Loucy (cell line): Measurements from ENCODE around the gene NTRK1.
A peak's percentile ranks its signal among the peaks of the same experiment; 100 is the strongest.

ENCODE experiments used
- H2AFZ ChIP-seq: fragments of 200-600 bp; sonication (generic); 2 replicates; pipeline ENCODE4 v1.6.0; 2016; ENCODE audit warnings: antibody characterized with exemption, mild to moderate bottlenecking, low read length, moderate library complexity
- H3F3A ChIP-seq: fragments of 200-600 bp; 2 replicates; pipeline ENCODE4 v1.6.0; 2016; ENCODE audit warnings: antibody characterized with exemption, low read depth, mild to moderate bottlenecking
- H3K27me3 ChIP-seq: fragments of 200-600 bp; sonication (generic); 2 replicates; pipeline ENCODE4 v1.6.1; 2014; ENCODE audit warnings: low read length, mild to moderate bottlenecking; ENCODE audit not compliant: insufficient read depth, poor library complexity, severe bottlenecking
- H3K36me3 ChIP-seq: fragments of 200-600 bp; sonication (generic); 2 replicates; pipeline ENCODE4 v1.6.1; 2016; ENCODE audit warnings: low read length; ENCODE audit not compliant: insufficient read depth
- H3K4me1 ChIP-seq: fragments of 200-600 bp; sonication (generic); 2 replicates; pipeline ENCODE4 v1.5.1; 2014; ENCODE audit warnings: low read length, mild to moderate bottlenecking; ENCODE audit not compliant: insufficient read depth, poor library complexity, severe bottlenecking
- H3K4me2 ChIP-seq: fragments of 200-600 bp; sonication (generic); 2 replicates; pipeline ENCODE4 v1.6.0; 2014; ENCODE audit warnings: antibody characterized with exemption, low read length, low read depth, mild to moderate bottlenecking; ENCODE audit not compliant: poor library complexity, severe bottlenecking
- H3K4me3 ChIP-seq: fragments of 200-600 bp; sonication (generic); 2 replicates; pipeline ENCODE4 v1.5.1; 2014; ENCODE audit warnings: low read length, mild to moderate bottlenecking, mixed read lengths; ENCODE audit not compliant: poor library complexity, severe bottlenecking
- H3K79me2 ChIP-seq: fragments of 200-600 bp; sonication (generic); 2 replicates; pipeline ENCODE4 v1.6.1; 2014; ENCODE audit warnings: low read length; ENCODE audit not compliant: insufficient read depth
- H3K9ac ChIP-seq: fragments of 200-600 bp; sonication (generic); 2 replicates; pipeline ENCODE4 v1.6.0; 2014; ENCODE audit warnings: mild to moderate bottlenecking, low read depth, low read length, moderate library complexity; ENCODE audit not compliant: poor library complexity, severe bottlenecking
- H3K9me2 ChIP-seq: fragments of 200-600 bp; sonication (generic); replicated peaks from 2 replicates; pipeline ENCODE4 v1.6.1; 2016; ENCODE audit warnings: low read depth, low read length, mixed read lengths
- H3K9me3 ChIP-seq: fragments of 200-600 bp; sonication (generic); 2 replicates; pipeline ENCODE4 v1.6.1; 2014; ENCODE audit warnings: mild to moderate bottlenecking, antibody characterized with exemption, low read length, low read depth; ENCODE audit not compliant: insufficient read depth
- H4K20me1 ChIP-seq: fragments of 200-600 bp; sonication (generic); 2 replicates; pipeline ENCODE4 v1.6.0; 2014; ENCODE audit warnings: antibody characterized with exemption, low read length, mild to moderate bottlenecking; ENCODE audit not compliant: insufficient read depth, poor library complexity, severe bottlenecking
- EZH2phosphoT487 ChIP-seq: fragments of 200-600 bp; IDR thresholded peaks from 2 replicates; pipeline ENCODE4 v1.6.1; 2018; ENCODE audit warnings: antibody characterized with exemption, mild to moderate bottlenecking, moderate library complexity, borderline replicate concordance
- TF ChIP-seq, protein P1 (sequence below): fragments of 200-600 bp; sonication (generic); conservative IDR thresholded peaks from 2 replicates; pipeline ENCODE4 v1.5.1; 2014; ENCODE audit warnings: mild to moderate bottlenecking, antibody characterized with exemption, low read length

The NTRK1 gene

DNA sequence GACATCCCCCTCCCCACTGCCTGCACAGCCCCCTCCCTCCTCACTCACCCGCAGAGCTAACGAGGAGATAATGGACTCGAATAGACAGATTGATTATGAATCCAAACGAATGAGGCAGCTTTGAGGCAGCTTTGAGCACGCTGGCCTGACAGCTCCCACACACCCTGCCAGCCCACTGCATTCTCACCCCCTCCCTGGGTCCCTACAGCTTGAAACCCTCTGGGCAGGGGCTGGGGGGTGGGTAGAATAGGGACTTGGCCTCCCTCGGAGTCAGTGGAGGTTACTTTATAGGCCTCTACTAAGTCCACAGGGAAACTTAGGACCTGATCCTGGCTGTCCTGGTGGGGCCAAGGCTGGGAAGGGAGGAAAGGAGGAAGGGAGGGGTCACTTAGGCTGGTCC lies 1.9 kb downstream of the NTRK1 start:
- no peaks in the 10 kb centered on the region for H3K27me3 ChIP-seq
- H3K4me3 ChIP-seq = peak overlapping the region; percentile 20
- H4K20me1 ChIP-seq = no peaks in the 10 kb centered on the region
- H3K9me2 ChIP-seq = no peaks in the 10 kb centered on the region
- H3K9me3 ChIP-seq = no peaks in the 10 kb centered on the region
- no peaks in the 10 kb centered on the region for H3K79me2 ChIP-seq
- no peaks in the 10 kb centered on the region for H3F3A ChIP-seq
- H3K36me3 ChIP-seq = no peaks in the 10 kb centered on the region
- peak overlapping the region; percentile 51 for H3K4me2 ChIP-seq
- peak overlapping the region; percentile 50 for H3K9ac ChIP-seq
- H3K4me1 ChIP-seq = peaks cover 58% of the 10 kb centered on the region
- no peak for TF ChIP-seq EZH2phosphoT487
- TF ChIP-seq, protein P1, sequence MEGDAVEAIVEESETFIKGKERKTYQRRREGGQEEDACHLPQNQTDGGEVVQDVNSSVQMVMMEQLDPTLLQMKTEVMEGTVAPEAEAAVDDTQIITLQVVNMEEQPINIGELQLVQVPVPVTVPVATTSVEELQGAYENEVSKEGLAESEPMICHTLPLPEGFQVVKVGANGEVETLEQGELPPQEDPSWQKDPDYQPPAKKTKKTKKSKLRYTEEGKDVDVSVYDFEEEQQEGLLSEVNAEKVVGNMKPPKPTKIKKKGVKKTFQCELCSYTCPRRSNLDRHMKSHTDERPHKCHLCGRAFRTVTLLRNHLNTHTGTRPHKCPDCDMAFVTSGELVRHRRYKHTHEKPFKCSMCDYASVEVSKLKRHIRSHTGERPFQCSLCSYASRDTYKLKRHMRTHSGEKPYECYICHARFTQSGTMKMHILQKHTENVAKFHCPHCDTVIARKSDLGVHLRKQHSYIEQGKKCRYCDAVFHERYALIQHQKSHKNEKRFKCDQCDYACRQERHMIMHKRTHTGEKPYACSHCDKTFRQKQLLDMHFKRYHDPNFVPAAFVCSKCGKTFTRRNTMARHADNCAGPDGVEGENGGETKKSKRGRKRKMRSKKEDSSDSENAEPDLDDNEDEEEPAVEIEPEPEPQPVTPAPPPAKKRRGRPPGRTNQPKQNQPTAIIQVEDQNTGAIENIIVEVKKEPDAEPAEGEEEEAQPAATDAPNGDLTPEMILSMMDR = no peak
- no peak overlapping the region for H2AFZ ChIP-seq

DNA sequence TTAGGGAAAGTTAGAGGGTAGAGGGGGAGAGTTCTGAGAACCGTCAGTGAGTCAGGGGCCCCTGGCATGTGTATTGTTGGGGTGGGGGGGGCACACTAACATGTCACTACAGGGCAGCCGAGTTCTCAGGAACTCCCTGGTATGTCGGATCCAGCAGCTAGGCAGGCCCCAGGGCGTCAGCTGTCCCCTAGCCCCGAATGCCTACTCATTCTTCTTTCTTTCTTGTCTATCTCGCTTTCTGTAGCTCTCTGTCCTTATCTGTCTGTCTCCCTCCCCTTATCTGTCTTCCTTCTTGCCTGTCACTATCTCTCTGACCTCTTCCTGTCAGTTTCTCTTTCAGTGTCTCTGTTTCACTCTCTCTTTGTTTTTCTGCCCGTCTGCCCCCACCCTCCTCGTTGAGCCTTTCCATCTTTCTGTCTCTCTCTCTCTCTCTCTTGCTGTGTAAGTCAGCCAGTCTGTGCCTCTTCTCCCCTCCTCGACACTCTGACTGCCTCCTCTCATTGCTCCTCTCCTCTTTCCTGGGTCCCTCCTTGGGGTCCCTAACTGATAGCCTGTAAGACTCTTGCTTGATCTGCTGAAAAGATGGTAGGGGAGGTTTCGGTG lies 2.4 kb downstream of the NTRK1 start:
- TF ChIP-seq EZH2phosphoT487 = no peak
- TF ChIP-seq, protein P1 = no peak
- H4K20me1 ChIP-seq = no peaks in the 10 kb centered on the region
- H3K9me3 ChIP-seq = no peaks in the 10 kb centered on the region
- no peaks in the 10 kb centered on the region for H3K36me3 ChIP-seq
- peak overlapping the region; percentile 50 for H3K9ac ChIP-seq
- H3K79me2 ChIP-seq = no peaks in the 10 kb centered on the region
- H3K27me3 ChIP-seq = no peaks in the 10 kb centered on the region
- H2AFZ ChIP-seq = peak overlapping the region; percentile 30; the same call in 1 of the 2 replicates
- peak overlapping the region; percentile 20 for H3K4me3 ChIP-seq
- peak overlapping the region; percentile 51 for H3K4me2 ChIP-seq
- peaks cover 62% of the 10 kb centered on the region for H3K4me1 ChIP-seq
- H3K9me2 ChIP-seq = no peaks in the 10 kb centered on the region
- no peaks in the 10 kb centered on the region for H3F3A ChIP-seq

DNA sequence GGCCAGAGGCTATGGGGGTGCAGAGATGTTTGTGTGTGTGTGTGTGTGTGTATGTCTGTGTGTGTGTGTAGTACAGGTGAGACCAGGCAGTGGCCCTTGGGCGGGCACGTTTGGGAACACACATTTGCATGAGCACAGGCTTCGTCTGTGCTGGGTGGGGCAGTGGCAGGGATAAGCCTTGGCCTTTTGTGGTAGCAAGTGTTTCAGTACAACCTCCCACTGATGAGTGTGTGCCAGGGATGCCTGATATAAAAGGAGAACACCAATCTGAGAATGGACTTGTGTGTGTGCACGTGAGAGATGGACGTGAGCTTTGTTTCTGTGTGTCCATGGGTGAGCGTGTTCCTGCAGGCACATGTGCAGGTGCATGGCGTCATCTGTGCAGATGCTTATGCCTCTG lies 3.0 kb downstream of the NTRK1 start:
- Histone ChIP-seq H4K20me1 (no peaks in the 10 kb centered on the region), H3K9me3 (no peaks in the 10 kb centered on the region), H3K4me3 (peak overlapping the region; percentile 20), H3K4me1 (peaks cover 64% of the 10 kb centered on the region), H3K27me3 (no peaks in the 10 kb centered on the region), H3K36me3 (no peaks in the 10 kb centered on the region), H3F3A (no peaks in the 10 kb centered on the region), H3K9me2 (no peaks in the 10 kb centered on the region), H3K79me2 (no peaks in the 10 kb centered on the region), H3K4me2 (peak overlapping the region; percentile 51), H3K9ac (peak overlapping the region; percentile 50), H2AFZ (peak overlapping the region; percentile 30; the same call in 1 of the 2 replicates)
- no peak for TF ChIP-seq EZH2phosphoT487
- TF ChIP-seq, protein P1 = no peak
